ENCODE measurements around the gene TSR3.

DNA sequence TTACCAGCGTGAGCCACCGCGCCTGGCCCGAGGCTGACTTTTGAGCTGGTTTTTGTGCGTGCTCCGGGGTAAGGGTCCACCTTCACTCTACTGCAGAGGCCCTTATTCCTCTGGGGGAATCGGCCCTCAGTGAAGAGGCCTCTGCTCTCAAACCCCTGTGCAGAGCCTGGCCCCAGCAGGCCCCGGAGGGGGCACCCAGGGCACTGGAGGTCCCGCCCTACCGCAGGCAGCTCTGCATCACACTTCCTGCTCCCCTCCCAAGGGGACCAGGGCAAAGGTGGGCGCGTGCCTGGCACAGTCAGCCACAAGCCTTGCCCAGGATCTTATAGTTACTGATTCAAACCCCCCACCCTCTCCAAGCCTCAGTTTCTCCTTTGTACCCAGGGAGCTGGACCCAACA, 45.9 kb downstream of the TSR3 start:
- TF ChIP-seq EGR1 (IDR thresholded peaks at IDR 0.05) = no peak
- TF ChIP-seq CEBPB (IDR thresholded peaks at IDR 0.05) = no peak
- TF ChIP-seq EP300 (IDR thresholded peaks at IDR 0.05; ENCODE audit: borderline replicate concordance) = no peak
- TF ChIP-seq, protein P1, sequence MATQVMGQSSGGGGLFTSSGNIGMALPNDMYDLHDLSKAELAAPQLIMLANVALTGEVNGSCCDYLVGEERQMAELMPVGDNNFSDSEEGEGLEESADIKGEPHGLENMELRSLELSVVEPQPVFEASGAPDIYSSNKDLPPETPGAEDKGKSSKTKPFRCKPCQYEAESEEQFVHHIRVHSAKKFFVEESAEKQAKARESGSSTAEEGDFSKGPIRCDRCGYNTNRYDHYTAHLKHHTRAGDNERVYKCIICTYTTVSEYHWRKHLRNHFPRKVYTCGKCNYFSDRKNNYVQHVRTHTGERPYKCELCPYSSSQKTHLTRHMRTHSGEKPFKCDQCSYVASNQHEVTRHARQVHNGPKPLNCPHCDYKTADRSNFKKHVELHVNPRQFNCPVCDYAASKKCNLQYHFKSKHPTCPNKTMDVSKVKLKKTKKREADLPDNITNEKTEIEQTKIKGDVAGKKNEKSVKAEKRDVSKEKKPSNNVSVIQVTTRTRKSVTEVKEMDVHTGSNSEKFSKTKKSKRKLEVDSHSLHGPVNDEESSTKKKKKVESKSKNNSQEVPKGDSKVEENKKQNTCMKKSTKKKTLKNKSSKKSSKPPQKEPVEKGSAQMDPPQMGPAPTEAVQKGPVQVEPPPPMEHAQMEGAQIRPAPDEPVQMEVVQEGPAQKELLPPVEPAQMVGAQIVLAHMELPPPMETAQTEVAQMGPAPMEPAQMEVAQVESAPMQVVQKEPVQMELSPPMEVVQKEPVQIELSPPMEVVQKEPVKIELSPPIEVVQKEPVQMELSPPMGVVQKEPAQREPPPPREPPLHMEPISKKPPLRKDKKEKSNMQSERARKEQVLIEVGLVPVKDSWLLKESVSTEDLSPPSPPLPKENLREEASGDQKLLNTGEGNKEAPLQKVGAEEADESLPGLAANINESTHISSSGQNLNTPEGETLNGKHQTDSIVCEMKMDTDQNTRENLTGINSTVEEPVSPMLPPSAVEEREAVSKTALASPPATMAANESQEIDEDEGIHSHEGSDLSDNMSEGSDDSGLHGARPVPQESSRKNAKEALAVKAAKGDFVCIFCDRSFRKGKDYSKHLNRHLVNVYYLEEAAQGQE (IDR thresholded peaks at IDR 0.05; ENCODE audit: low read depth) = no peak
- TF ChIP-seq FOXM1 (IDR thresholded peaks at IDR 0.05; ENCODE audit: borderline replicate concordance, low read depth) = no peak
- TF ChIP-seq RAD21 (IDR thresholded peaks at IDR 0.05; ENCODE audit: low read depth) = no peak
- TF ChIP-seq, protein P2, sequence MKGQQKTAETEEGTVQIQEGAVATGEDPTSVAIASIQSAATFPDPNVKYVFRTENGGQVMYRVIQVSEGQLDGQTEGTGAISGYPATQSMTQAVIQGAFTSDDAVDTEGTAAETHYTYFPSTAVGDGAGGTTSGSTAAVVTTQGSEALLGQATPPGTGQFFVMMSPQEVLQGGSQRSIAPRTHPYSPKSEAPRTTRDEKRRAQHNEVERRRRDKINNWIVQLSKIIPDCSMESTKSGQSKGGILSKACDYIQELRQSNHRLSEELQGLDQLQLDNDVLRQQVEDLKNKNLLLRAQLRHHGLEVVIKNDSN (IDR thresholded peaks at IDR 0.05) = no peak
- TF ChIP-seq YY1 (IDR thresholded peaks at IDR 0.05; ENCODE audit: low read depth) = no peak
- no peak for TF ChIP-seq TEAD4 (IDR thresholded peaks at IDR 0.05)
- no peak for TF ChIP-seq MAX (IDR thresholded peaks at IDR 0.05)

All from Ishikawa (cell line).